Adipocyte (in vitro differentiated cells): ENCODE results near the gene MEIOB.

Source experiments
- DNase-seq: peaks from one replicate; pipeline ENCODE4 v3.0.0-alpha.2; 2015; ENCODE audit warnings: low read depth
- H3K27me3 ChIP-seq: replicated peaks from 2 replicates; pipeline ENCODE4 v1.7.0; 2013; ENCODE audit warnings: mild to moderate bottlenecking, low read length, moderate library complexity; ENCODE audit not compliant: control insufficient read depth, insufficient read depth
- H3K36me3 ChIP-seq: 2 replicates; pipeline ENCODE4 v1.7.0; 2013; ENCODE audit warnings: low read length, mild to moderate bottlenecking, moderate library complexity; ENCODE audit not compliant: control insufficient read depth, insufficient read depth, severe bottlenecking
- H3K4me1 ChIP-seq: 2 replicates; pipeline ENCODE4 v1.7.0; 2013; ENCODE audit warnings: mild to moderate bottlenecking, low read length, moderate library complexity; ENCODE audit not compliant: control insufficient read depth, insufficient read depth
- H3K4me3 ChIP-seq: 2 replicates; pipeline ENCODE4 v1.7.0; 2013; ENCODE audit warnings: mild to moderate bottlenecking, low read length, moderate library complexity
- H3K9ac ChIP-seq: 2 replicates; pipeline ENCODE4 v1.7.0; 2013; ENCODE audit warnings: mild to moderate bottlenecking, low read length, moderate library complexity
- H3K9me3 ChIP-seq: 2 replicates; pipeline ENCODE4 v1.7.0; 2013; ENCODE audit warnings: mild to moderate bottlenecking, low read length, moderate library complexity; ENCODE audit not compliant: control insufficient read depth

MEIOB gene

DNA sequence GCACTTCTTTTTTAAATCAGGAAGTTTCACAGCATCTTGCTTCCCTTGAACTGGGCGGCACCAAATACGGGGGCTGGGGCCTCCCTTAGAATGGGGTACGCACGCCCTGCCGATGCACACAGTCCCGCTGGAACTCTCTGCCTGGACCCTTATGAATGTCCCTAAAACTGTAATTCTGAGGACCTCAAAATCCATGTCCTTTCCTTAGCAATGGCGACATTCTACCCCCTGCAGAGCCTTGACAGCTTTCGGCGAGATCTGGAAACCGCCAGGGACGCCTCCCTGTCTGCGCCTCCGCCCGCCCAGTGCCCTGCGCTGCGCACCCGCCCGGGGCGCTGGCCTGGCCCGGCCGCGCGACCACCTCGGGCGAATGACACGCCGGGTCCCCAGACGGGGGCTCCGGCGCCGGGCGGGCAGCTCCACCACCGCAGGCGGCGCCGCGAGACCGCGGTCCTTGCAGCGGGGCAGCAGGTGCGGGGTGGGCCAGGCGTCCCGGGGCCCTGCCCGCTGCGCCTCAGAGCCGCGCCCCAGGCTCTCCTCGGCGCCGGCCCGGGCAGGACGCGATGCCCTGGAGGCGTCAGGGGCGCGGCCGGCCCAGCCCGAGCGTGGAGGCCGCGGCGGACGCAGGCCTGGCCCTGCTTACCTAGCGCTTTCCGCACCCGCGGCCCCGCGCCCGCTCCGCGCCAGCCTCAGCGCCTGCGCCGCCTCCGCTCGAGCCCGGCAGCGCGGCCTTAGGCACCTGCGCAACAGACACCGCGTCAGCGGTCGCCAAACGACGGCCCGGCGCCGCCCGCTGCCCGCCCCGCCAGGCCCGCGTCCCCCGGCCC, 45.9 kb downstream of the MEIOB start:
- Histone ChIP-seq H3K36me3 (peaks cover 12% of the 10 kb centered on the region), H3K9ac (peak overlapping the region; percentile 93), H3K27me3 (no peaks in the 10 kb centered on the region), H3K4me3 (peak overlapping the region; percentile 98), H3K9me3 (no peaks in the 10 kb centered on the region), H3K4me1 (peaks cover 27% of the 10 kb centered on the region)
- peak; percentile 80 for DNase-seq

- Histone ChIP-seq H3K36me3 (peaks cover 11% of the 10 kb centered on the region), H3K4me3 (peak overlapping the region; percentile 98), H3K9me3 (no peaks in the 10 kb centered on the region), H3K9ac (peak overlapping the region; percentile 84), H3K4me1 (peaks cover 27% of the 10 kb centered on the region), H3K27me3 (no peaks in the 10 kb centered on the region)
- DNase-seq = no peak
Observed at GRCh38 chr16:1825381-1825863, 46.5 kb downstream of the MEIOB start.

- H3K9ac ChIP-seq = peak overlapping the region; percentile 34
- no peak overlapping the region for H3K4me3 ChIP-seq
Observed at GRCh38 chr16:1823821-1824220, 48.1 kb downstream of the MEIOB start.

DNA sequence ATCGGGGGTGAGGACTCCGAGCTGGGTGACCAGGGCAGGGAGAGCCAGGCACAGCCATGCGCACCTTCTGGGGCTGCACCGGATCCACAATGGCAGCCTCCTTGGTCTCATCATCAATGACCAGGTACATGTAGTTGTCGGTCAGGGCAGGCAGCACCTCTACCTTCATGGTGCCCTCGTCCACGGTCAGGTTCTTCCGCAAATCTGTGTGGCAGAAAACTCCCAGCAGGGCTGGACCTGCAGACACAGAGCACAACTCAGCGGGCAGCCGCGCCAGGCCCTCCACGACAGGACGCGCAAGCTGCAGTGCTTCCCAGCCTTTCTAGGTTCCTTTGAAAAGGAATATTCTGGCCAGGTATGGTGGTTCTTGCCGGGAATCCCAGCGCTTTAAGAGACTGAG, 49.2 kb downstream of the MEIOB start:
- Histone ChIP-seq H3K36me3 (peaks cover 19% of the 10 kb centered on the region), H3K27me3 (no peaks in the 10 kb centered on the region), H3K4me1 (peaks cover 11% of the 10 kb centered on the region), H3K9me3 (no peaks in the 10 kb centered on the region), H3K9ac (no peak overlapping the region), H3K4me3 (no peak overlapping the region)
- DNase-seq = no peak

More at GRCh38 chr16:1823821-1824220, 48.1 kb downstream of the MEIOB start:
- H3K9me3 ChIP-seq = no peaks in the 10 kb centered on the region
- H3K27me3 ChIP-seq = no peaks in the 10 kb centered on the region
- H3K4me1 ChIP-seq = peaks cover 18% of the 10 kb centered on the region
- peak; percentile 61 for DNase-seq
- H3K36me3 ChIP-seq = peaks cover 19% of the 10 kb centered on the region

DNA sequence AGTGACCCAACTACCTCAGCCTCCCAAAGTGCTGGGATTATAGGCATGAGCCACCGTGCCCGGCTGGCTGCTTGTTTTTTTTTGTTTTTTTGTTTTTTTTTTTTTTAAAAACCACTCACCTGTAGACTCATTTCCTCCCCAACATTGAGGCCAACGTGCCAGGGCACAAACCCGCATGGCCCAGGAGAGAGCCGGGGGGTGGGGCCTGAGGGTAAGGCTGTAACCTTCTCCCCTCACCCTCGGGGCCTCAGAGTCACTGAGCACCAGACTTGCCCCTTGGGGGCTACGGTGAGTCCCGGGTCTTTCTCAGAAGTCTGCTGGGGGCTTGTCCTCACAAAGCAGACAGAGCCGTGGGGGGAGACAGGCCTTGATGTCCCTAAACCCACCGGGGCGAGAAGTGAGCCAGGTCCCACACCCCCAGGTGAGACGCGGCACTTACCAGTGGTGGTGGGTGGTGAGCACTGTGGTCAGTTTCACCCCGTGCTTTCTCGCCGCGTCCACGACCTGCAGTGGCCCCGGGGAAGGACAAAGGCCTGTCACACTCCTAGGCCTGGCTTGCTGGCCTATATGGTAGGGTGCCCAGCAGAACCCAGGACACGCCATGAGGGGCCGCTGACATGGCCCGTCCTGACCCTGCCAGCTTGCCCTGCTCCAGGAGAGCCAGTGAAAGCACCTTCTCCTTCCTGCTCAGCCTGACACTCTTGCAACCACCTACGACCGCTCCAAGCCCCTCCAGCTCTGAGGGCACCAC, 49.9 kb downstream of the MEIOB start:
- Histone ChIP-seq H3K9ac (no peak overlapping the region), H3K4me1 (peaks cover 11% of the 10 kb centered on the region), H3K36me3 (peaks cover 19% of the 10 kb centered on the region), H3K27me3 (no peaks in the 10 kb centered on the region), H3K4me3 (no peak overlapping the region), H3K9me3 (no peaks in the 10 kb centered on the region)
- no peak for DNase-seq

DNA sequence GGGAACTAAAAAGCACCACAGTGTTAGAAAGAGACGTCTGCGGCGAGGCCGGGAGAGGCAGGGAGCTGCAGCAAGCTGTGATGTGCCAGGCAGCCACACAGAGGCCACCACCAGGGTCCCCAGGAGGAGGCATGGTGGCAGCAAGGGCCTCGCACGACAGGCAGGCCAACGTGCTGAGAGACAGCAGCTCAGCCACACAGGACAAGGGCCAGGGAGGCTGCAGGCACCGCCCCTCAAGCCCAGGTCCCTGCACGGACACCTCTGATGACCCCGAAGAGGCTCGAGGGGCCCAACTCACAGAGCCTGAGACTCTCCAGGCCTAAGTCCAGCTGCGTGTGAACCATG, 51.0 kb downstream of the MEIOB start:
- Histone ChIP-seq H3K27me3 (no peaks in the 10 kb centered on the region), H3K4me3 (no peak overlapping the region), H3K9ac (no peak overlapping the region), H3K4me1 (peaks cover 11% of the 10 kb centered on the region), H3K36me3 (peaks cover 26% of the 10 kb centered on the region), H3K9me3 (no peaks in the 10 kb centered on the region)
- DNase-seq = no peak

GRCh38 chr16:1820096-1820945, 51.6 kb downstream of the MEIOB start:
- no peak for DNase-seq
- H3K27me3 ChIP-seq = no peaks in the 10 kb centered on the region
- H3K4me1 ChIP-seq = peaks cover 5% of the 10 kb centered on the region
- H3K4me3 ChIP-seq = no peak overlapping the region
- H3K36me3 ChIP-seq = peaks cover 29% of the 10 kb centered on the region
- H3K9ac ChIP-seq = no peak overlapping the region
- no peaks in the 10 kb centered on the region for H3K9me3 ChIP-seq

DNA sequence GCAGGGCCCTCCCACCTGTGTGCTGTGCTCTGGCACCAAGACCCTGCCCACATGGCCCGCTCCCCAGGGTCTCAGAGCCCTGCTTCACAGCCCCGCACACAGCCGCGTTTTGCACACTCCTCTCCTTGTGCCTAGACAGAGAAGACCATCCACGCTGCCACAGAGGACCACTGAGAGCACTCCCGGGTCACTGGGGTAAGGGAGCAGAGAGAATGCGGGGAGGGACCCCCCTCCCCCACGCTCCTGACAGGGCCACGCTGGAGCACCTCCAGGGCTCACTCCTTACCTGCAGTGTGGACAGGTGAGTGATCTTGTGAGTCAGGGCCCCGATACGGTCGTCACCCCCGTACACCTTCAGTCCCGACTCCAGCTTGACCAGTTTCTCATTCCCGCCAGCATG, 52.4 kb downstream of the MEIOB start:
- Histone ChIP-seq H3K4me1 (peaks cover 3% of the 10 kb centered on the region), H3K9me3 (no peaks in the 10 kb centered on the region), H3K9ac (no peak overlapping the region), H3K36me3 (peaks cover 30% of the 10 kb centered on the region), H3K4me3 (no peak overlapping the region), H3K27me3 (no peaks in the 10 kb centered on the region)
- DNase-seq = no peak

GRCh38 chr16:1818873-1819525, 53.0 kb downstream of the MEIOB start:
- H3K9ac ChIP-seq = no peak overlapping the region
- no peaks in the 10 kb centered on the region for H3K27me3 ChIP-seq
- no peak for DNase-seq
- no peak overlapping the region for H3K4me3 ChIP-seq
- peaks cover 3% of the 10 kb centered on the region for H3K4me1 ChIP-seq
- no peaks in the 10 kb centered on the region for H3K9me3 ChIP-seq
- H3K36me3 ChIP-seq = peaks cover 30% of the 10 kb centered on the region

DNA sequence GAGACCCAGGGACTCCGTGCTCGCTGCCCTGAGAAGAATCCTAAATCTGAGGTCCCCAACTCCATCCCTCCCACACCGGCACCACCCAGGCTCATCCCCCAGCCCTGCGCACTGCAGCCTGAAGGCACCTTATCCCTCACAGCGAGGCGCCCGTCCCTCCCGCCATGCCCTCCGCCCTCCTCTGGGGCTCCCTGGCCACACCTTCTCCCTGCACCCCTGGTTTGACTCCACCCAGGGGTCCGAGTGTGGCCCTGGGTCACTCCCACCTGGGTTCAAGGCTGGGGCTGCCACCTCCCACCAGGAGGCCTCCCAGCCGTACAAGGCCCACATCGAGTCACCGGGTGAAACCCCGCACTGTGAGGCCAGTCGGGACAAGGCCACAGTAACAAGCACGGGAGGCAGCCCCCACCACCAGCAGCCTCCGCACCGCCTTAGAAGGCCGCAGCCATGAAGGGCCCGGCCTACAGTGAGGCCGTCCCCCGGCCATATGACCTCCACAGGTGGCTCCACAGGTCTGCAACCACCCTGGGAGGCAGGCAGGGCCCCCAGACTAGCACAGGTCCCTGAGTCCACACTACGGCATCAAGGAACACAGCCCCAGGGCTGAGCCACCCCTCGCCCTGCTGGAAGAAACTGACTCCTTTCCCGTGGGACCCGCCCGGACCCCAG, 53.6 kb downstream of the MEIOB start:
- DNase-seq = no peak
- Histone ChIP-seq H3K36me3 (peaks cover 34% of the 10 kb centered on the region), H3K4me1 (no peaks in the 10 kb centered on the region), H3K9me3 (no peaks in the 10 kb centered on the region), H3K27me3 (no peaks in the 10 kb centered on the region), H3K4me3 (no peak overlapping the region), H3K9ac (no peak overlapping the region)
